Central memory CD8-positive, alpha-beta T cell (primary cell): ENCODE results near the gene UMAD1.
A peak's percentile ranks its signal among the peaks of the same experiment; 100 is the strongest.
"Not testable (repeated sequence)": the region's sequence is repeated elsewhere in the genome, so short reads cannot be mapped to it uniquely, and the experiment has no call there.

ENCODE experiments used
- ATAC-seq: fragments of 150-1000 bp; cut with Tn5 transposase; replicated peaks from 2 replicates; pipeline ENCODE4 v1.10.0; 2022; ENCODE audit warnings: mild to moderate bottlenecking, moderate FRiP score, moderate number of reproducible peaks; ENCODE audit not compliant: poor library complexity, severe bottlenecking; ENCODE audit errors: extremely low read depth
- DNase-seq, 2 donors: peaks; one replicate each; pipeline ENCODE4 v3.0.0; 2021; ENCODE audit warnings: low spot score in 2 of 2
- H3K27ac Mint-ChIP-seq: one replicate; pipeline ENCODE4 v1.8.0; 2022; ENCODE audit warnings: low read depth, mild to moderate bottlenecking, moderate library complexity, mixed read lengths
- H3K27me3 Mint-ChIP-seq: one replicate; pipeline ENCODE4 v1.8.0; 2022; ENCODE audit warnings: mixed read lengths
- H3K36me3 Mint-ChIP-seq: one replicate; pipeline ENCODE4 v1.8.0; 2022; ENCODE audit warnings: mild to moderate bottlenecking, moderate library complexity, mixed read lengths; ENCODE audit not compliant: insufficient read depth
- H3K4me1 Mint-ChIP-seq: one replicate; pipeline ENCODE4 v1.8.0; 2022; ENCODE audit warnings: mixed read lengths
- H3K4me3 Mint-ChIP-seq: one replicate; pipeline ENCODE4 v1.8.0; 2022; ENCODE audit warnings: mild to moderate bottlenecking, moderate library complexity, mixed read lengths
- H3K9me3 Mint-ChIP-seq: one replicate; pipeline ENCODE4 v1.8.0; 2022; ENCODE audit warnings: mixed read lengths

The UMAD1 gene

GRCh38 chr7:7656459-7656858 is 15.9 kb downstream of the UMAD1 start:
- H3K9me3 Mint-ChIP-seq: peaks cover 19% of the 10 kb centered on the region
- not testable (repeated sequence) for ATAC-seq, H3K36me3 Mint-ChIP-seq, H3K27ac Mint-ChIP-seq, DNase-seq, H3K4me3 Mint-ChIP-seq, H3K27me3 Mint-ChIP-seq
- H3K4me1 Mint-ChIP-seq: peaks cover 63% of the 10 kb centered on the region

- no peak overlapping the region for H3K4me3 Mint-ChIP-seq
- peaks cover 19% of the 10 kb centered on the region for H3K9me3 Mint-ChIP-seq
- H3K4me1 Mint-ChIP-seq: peaks cover 54% of the 10 kb centered on the region
- H3K36me3 Mint-ChIP-seq: no peaks in the 10 kb centered on the region
- H3K27ac Mint-ChIP-seq: no peak overlapping the region
- ATAC-seq: no peak
- no peaks in the 10 kb centered on the region for H3K27me3 Mint-ChIP-seq
- no peak for DNase-seq
Measured at GRCh38 chr7:7662527-7662926, 22.0 kb downstream of the UMAD1 start.

GRCh38 chr7:7664291-7664690 is 23.7 kb downstream of the UMAD1 start:
- no peak overlapping the region for H3K4me3 Mint-ChIP-seq
- DNase-seq (no peak), ATAC-seq (no peak)
- no peak overlapping the region for H3K27ac Mint-ChIP-seq
- peaks cover 1% of the 10 kb centered on the region for H3K36me3 Mint-ChIP-seq
- no peaks in the 10 kb centered on the region for H3K27me3 Mint-ChIP-seq
- H3K9me3 Mint-ChIP-seq: peaks cover 9% of the 10 kb centered on the region
- H3K4me1 Mint-ChIP-seq: peaks cover 39% of the 10 kb centered on the region

- peaks cover 1% of the 10 kb centered on the region for H3K36me3 Mint-ChIP-seq
- no peak overlapping the region for H3K27ac Mint-ChIP-seq
- no peak for DNase-seq
- H3K9me3 Mint-ChIP-seq: peaks cover 1% of the 10 kb centered on the region
- ATAC-seq: no peak
- peaks cover 32% of the 10 kb centered on the region for H3K4me1 Mint-ChIP-seq
- H3K4me3 Mint-ChIP-seq: no peak overlapping the region
- H3K27me3 Mint-ChIP-seq: no peaks in the 10 kb centered on the region
Measured at GRCh38 chr7:7665031-7665430, 24.5 kb downstream of the UMAD1 start.

GRCh38 chr7:7667187-7667586 is 26.6 kb downstream of the UMAD1 start:
- Mint-ChIP-seq H3K27ac (no peak overlapping the region), H3K4me1 (peaks cover 36% of the 10 kb centered on the region), H3K27me3 (no peaks in the 10 kb centered on the region), H3K9me3 (no peaks in the 10 kb centered on the region), H3K4me3 (no peak overlapping the region), H3K36me3 (peaks cover 1% of the 10 kb centered on the region)
- ATAC-seq (no peak), DNase-seq (no peak)

GRCh38 chr7:7668706-7669105 is 28.2 kb downstream of the UMAD1 start:
- Mint-ChIP-seq H3K4me3 (no peak overlapping the region), H3K36me3 (peaks cover 4% of the 10 kb centered on the region), H3K27me3 (no peaks in the 10 kb centered on the region), H3K9me3 (no peaks in the 10 kb centered on the region), H3K27ac (no peak overlapping the region), H3K4me1 (peaks cover 41% of the 10 kb centered on the region)
- ATAC-seq (no peak), DNase-seq (no peak)

GRCh38 chr7:7670490-7670889 is 29.9 kb downstream of the UMAD1 start:
- Mint-ChIP-seq H3K27me3 (no peaks in the 10 kb centered on the region), H3K4me1 (peaks cover 31% of the 10 kb centered on the region), H3K36me3 (peaks cover 4% of the 10 kb centered on the region), H3K27ac (no peak overlapping the region), H3K9me3 (no peaks in the 10 kb centered on the region), H3K4me3 (no peak overlapping the region)
- ATAC-seq (no peak), DNase-seq (no peak)

GRCh38 chr7:7671361-7671760 is 30.8 kb downstream of the UMAD1 start:
- Mint-ChIP-seq H3K9me3 (no peaks in the 10 kb centered on the region), H3K4me3 (no peak overlapping the region), H3K27ac (peak overlapping the region; percentile 30), H3K36me3 (peaks cover 6% of the 10 kb centered on the region), H3K4me1 (peaks cover 27% of the 10 kb centered on the region), H3K27me3 (no peaks in the 10 kb centered on the region)
- no peak for ATAC-seq
- DNase-seq: no peak

GRCh38 chr7:7672545-7673239 is 32.1 kb downstream of the UMAD1 start:
- no peak overlapping the region for H3K4me3 Mint-ChIP-seq
- peaks cover 27% of the 10 kb centered on the region for H3K4me1 Mint-ChIP-seq
- H3K36me3 Mint-ChIP-seq: peaks cover 8% of the 10 kb centered on the region
- H3K9me3 Mint-ChIP-seq: no peaks in the 10 kb centered on the region
- ATAC-seq (no peak), DNase-seq (no peak)
- H3K27ac Mint-ChIP-seq: peak overlapping the region; percentile 23
- H3K27me3 Mint-ChIP-seq: no peaks in the 10 kb centered on the region

GRCh38 chr7:7673240-7673550 is 32.6 kb downstream of the UMAD1 start:
- Mint-ChIP-seq H3K27me3 (no peaks in the 10 kb centered on the region), H3K4me3 (no peak overlapping the region), H3K27ac (peak overlapping the region; percentile 23), H3K4me1 (peaks cover 27% of the 10 kb centered on the region), H3K36me3 (peaks cover 9% of the 10 kb centered on the region), H3K9me3 (no peaks in the 10 kb centered on the region)
- ATAC-seq: no peak
- no peak for DNase-seq

- no peaks in the 10 kb centered on the region for H3K9me3 Mint-ChIP-seq
Measured at GRCh38 chr7:7675686-7676085, 35.1 kb downstream of the UMAD1 start.

GRCh38 chr7:7679640-7680039 is 39.1 kb downstream of the UMAD1 start:
- not testable (repeated sequence) for ATAC-seq, H3K27me3 Mint-ChIP-seq, DNase-seq, H3K27ac Mint-ChIP-seq, H3K4me3 Mint-ChIP-seq, H3K9me3 Mint-ChIP-seq
- Mint-ChIP-seq H3K36me3 (peaks cover 12% of the 10 kb centered on the region), H3K4me1 (peaks cover 26% of the 10 kb centered on the region)

More at GRCh38 chr7:7675686-7676085, 35.1 kb downstream of the UMAD1 start:
- no peak for DNase-seq
- peaks cover 9% of the 10 kb centered on the region for H3K36me3 Mint-ChIP-seq
- H3K27ac Mint-ChIP-seq: peak overlapping the region; percentile 69
- H3K27me3 Mint-ChIP-seq: no peaks in the 10 kb centered on the region
- no peak for ATAC-seq
- H3K4me3 Mint-ChIP-seq: no peak overlapping the region
- peaks cover 31% of the 10 kb centered on the region for H3K4me1 Mint-ChIP-seq

GRCh38 chr7:7681191-7681935 is 40.8 kb downstream of the UMAD1 start:
- Mint-ChIP-seq H3K9me3 (no peaks in the 10 kb centered on the region), H3K27ac (no peak overlapping the region), H3K4me3 (no peak overlapping the region), H3K27me3 (no peaks in the 10 kb centered on the region), H3K36me3 (peaks cover 9% of the 10 kb centered on the region), H3K4me1 (peaks cover 26% of the 10 kb centered on the region)
- DNase-seq (peak in 1 of 2 donors; percentile 27), ATAC-seq (peak; percentile 64)
